Upper lobe of left lung (tissue), 6 donors: ENCODE results near the gene BNIP1. TPM values are rescaled to one million over a fixed set of nuclear protein-coding genes. Genes with fewer than 3 reads are reported as not detected.
A peak's percentile ranks its signal among the peaks of the same experiment; 100 is the strongest.

Experiments used
- ATAC-seq, 2 donors: fragments of 200-7000 bp; cut with Tn5 transposase; one replicate each; pipeline ENCODE4 v1.9.1; 2022; ENCODE audit warnings: mild to moderate bottlenecking in 2 of 2, moderate library complexity in 2 of 2; ENCODE audit not compliant: low FRiP score in 2 of 2
- DNase-seq, 2 donors: peaks; one replicate each; pipeline ENCODE4 v3.0.0-alpha.2; 2019 to 2020
- H3K27ac ChIP-seq, 4 donors: fragments of 200-600 bp; sonication (generic); one replicate each; pipeline ENCODE4 v1.5.1; 2016 to 2019
- H3K27me3 ChIP-seq, 4 donors: fragments of 200-600 bp; sonication (generic); one replicate each; pipeline ENCODE4 v1.5.1; 2017 to 2019
- H3K36me3 ChIP-seq, 4 donors: fragments of 200-600 bp; sonication (generic); one replicate each; pipeline ENCODE4 v1.5.1; 2016 to 2019
- H3K4me1 ChIP-seq, 4 donors: fragments of 200-600 bp; sonication (generic); one replicate each; pipeline ENCODE4 v1.5.1; 2018 to 2019
- H3K4me3 ChIP-seq, 4 donors: fragments of 200-600 bp; sonication (generic); one replicate each; pipeline ENCODE4 v1.5.1; 2017 to 2019; ENCODE audit warnings: mild to moderate bottlenecking in 2 of 4, moderate library complexity in 1 of 4
- H3K9me3 ChIP-seq, 4 donors: fragments of 200-600 bp; sonication (generic); one replicate each; pipeline ENCODE4 v1.5.1; 2018 to 2019
- EP300 ChIP-seq, 4 donors: sonication (generic); formaldehyde crosslinking; IDR thresholded peaks; one replicate each; pipeline ENCODE4 v1.5.1; 2017; ENCODE audit warnings: antibody characterized with exemption in 4 of 4, control low read depth in 2 of 4
- POLR2A ChIP-seq, 4 donors: fragments of 450-650 bp; IDR thresholded peaks; one replicate each; pipeline ENCODE4 v1.5.1; 2016 to 2017; ENCODE audit warnings: antibody characterized with exemption in 4 of 4, mild to moderate bottlenecking in 2 of 4
- POLR2AphosphoS5 ChIP-seq, 2 donors: sonication (generic); formaldehyde crosslinking; IDR thresholded peaks; one replicate each; pipeline ENCODE4 v1.5.1; 2017; ENCODE audit warnings: antibody characterized with exemption in 2 of 2
- WGBS, 2 donors: methylation state at CpG; one replicate each; pipeline ENCODE4 v1.1.5; 2017 to 2018; 5-methylcytosine and 5-hydroxymethylcytosine counted together
- total RNA-seq, 6 donors: library from RNA; depleted of rRNA in 4 of 6; stranded (reverse); fragments of >200 nt in 4 of 6; gene quantifications; one replicate each; pipeline versions ENCODE4 v1.1.0 to v1.2.1, GENCODE V29; 2016 to 2021
- TF ChIP-seq, protein P1 (sequence below), 6 experiments: fragments of 450-650 bp in 4 of 6; fragments of 200-600 bp in 2 of 6; sonication (generic) in 2 of 6; IDR thresholded peaks; one replicate each; pipeline ENCODE4 v1.5.1; 2016 to 2019; ENCODE audit warnings: antibody characterized with exemption in 6 of 6
- donor health status: DM: no; HTN: no; CAD: no; lungs with moderate emphysema.
- donor health status: DM: no; HTN: yes; CAD: no; lungs with severe emphysema.

Gene BNIP1
- total RNA-seq, 6 donors from 2014 or later = 2.1 to 12.5 (median 10.6) TPM

DNA sequence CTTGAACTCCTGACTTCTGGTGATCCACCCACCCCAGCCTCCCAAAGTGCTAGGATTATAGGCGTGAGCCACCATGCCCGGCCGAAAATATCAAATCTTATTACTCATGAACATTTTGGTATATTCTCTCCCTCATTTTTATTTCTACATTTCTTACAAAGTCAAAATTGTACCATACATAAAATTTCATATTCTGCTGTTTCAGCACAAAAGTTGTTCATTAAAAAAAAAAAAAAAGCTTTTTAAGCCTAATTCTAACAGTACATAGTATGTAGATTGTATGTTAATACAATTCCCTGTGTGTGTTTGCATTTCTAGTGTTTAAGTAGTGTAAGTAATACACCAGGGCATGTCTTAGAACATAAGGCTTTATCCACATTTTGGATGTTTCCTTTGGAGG, 14.9 kb downstream of the BNIP1 start:
- Histone ChIP-seq H3K36me3 (peaks cover 23 to 96% (median 72%) of the 10 kb centered on the region in 4 donors), H3K4me1 (no peaks in the 10 kb centered on the region), H3K4me3 (no peak overlapping the region), H3K27ac (no peak overlapping the region), H3K9me3 (no peaks in the 10 kb centered on the region), H3K27me3 (no peaks in the 10 kb centered on the region)
- DNase-seq = no peak
- no peak for ATAC-seq
- TF ChIP-seq POLR2AphosphoS5 (IDR thresholded peaks at IDR 0.05) = no peak
- WGBS, 2 donors = 76 to 99% methylated on average over 3 of the region's 3 CpGs

DNA sequence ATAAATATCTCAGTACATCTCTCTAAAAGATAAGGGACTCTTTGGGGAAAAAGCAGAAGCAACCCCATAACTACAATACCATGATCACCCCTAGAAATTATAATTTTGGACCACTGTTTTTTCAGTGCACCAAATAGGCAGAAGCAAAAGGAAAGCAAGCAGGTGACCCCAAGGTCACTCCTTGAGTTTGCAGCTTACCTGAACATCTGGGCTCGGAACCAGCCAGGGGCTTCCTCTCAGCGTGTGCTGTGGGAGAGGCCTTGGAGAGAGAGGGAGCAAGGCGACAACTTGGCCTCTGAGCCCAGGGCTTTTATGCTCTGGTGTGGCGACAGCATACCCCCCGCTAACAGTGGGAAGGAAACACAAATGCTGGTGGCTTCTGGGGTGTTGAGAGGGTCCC, 16.8 kb downstream of the BNIP1 start:
- no peaks in the 10 kb centered on the region for H3K4me1 ChIP-seq
- H3K9me3 ChIP-seq = no peaks in the 10 kb centered on the region
- DNase-seq (no peak), ATAC-seq (no peak)
- H3K27me3 ChIP-seq = no peaks in the 10 kb centered on the region
- H3K36me3 ChIP-seq = peaks cover 18 to 87% (median 59%) of the 10 kb centered on the region in 4 donors
- H3K27ac ChIP-seq = no peak overlapping the region
- TF ChIP-seq, protein P1, sequence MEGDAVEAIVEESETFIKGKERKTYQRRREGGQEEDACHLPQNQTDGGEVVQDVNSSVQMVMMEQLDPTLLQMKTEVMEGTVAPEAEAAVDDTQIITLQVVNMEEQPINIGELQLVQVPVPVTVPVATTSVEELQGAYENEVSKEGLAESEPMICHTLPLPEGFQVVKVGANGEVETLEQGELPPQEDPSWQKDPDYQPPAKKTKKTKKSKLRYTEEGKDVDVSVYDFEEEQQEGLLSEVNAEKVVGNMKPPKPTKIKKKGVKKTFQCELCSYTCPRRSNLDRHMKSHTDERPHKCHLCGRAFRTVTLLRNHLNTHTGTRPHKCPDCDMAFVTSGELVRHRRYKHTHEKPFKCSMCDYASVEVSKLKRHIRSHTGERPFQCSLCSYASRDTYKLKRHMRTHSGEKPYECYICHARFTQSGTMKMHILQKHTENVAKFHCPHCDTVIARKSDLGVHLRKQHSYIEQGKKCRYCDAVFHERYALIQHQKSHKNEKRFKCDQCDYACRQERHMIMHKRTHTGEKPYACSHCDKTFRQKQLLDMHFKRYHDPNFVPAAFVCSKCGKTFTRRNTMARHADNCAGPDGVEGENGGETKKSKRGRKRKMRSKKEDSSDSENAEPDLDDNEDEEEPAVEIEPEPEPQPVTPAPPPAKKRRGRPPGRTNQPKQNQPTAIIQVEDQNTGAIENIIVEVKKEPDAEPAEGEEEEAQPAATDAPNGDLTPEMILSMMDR (IDR thresholded peaks at IDR 0.05) = no peak
- TF ChIP-seq EP300 (IDR thresholded peaks at IDR 0.05) = no peak
- no peak for TF ChIP-seq POLR2AphosphoS5 (IDR thresholded peaks at IDR 0.05)
- TF ChIP-seq POLR2A (IDR thresholded peaks at IDR 0.05) = no peak
- H3K4me3 ChIP-seq = no peak overlapping the region
- WGBS, 2 donors = 92 to 96% methylated on average over 5 of the region's 5 CpGs

DNA sequence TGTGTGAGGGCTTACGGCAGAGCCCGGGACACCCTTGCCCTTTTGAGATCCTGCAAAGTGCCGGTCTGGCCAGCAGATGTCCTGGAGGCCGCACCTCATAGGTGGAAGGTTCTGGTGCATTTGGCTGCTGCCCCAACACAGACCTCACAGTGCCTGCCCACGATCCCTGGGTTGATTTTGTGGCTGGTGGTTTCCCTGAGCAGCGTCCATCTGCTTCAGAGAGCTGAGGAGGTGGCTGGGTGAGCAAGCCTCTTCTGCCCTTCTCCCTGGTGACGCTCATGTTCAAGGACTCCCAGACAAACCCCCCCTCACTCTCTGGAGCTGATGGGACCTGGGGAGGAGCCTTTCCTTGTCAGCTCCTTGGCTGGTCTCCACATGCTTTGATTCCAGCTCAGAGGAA, 18.9 kb downstream of the BNIP1 start:
- H3K9me3 ChIP-seq = no peaks in the 10 kb centered on the region
- H3K4me1 ChIP-seq = no peaks in the 10 kb centered on the region
- H3K27ac ChIP-seq = no peak overlapping the region
- TF ChIP-seq POLR2AphosphoS5 (IDR thresholded peaks at IDR 0.05) (no peak), POLR2A (IDR thresholded peaks at IDR 0.05) (no peak), EP300 (IDR thresholded peaks at IDR 0.05) (no peak)
- peaks cover 16 to 68% (median 46%) of the 10 kb centered on the region in 4 donors for H3K36me3 ChIP-seq
- ATAC-seq (no peak), DNase-seq (no peak)
- no peak overlapping the region for H3K4me3 ChIP-seq
- 88% methylated on average over 7 of the region's 7 CpGs; no CpG with 5 or more reads in 1 of the 2 donors for WGBS, 2 donors
- no peaks in the 10 kb centered on the region for H3K27me3 ChIP-seq

DNA sequence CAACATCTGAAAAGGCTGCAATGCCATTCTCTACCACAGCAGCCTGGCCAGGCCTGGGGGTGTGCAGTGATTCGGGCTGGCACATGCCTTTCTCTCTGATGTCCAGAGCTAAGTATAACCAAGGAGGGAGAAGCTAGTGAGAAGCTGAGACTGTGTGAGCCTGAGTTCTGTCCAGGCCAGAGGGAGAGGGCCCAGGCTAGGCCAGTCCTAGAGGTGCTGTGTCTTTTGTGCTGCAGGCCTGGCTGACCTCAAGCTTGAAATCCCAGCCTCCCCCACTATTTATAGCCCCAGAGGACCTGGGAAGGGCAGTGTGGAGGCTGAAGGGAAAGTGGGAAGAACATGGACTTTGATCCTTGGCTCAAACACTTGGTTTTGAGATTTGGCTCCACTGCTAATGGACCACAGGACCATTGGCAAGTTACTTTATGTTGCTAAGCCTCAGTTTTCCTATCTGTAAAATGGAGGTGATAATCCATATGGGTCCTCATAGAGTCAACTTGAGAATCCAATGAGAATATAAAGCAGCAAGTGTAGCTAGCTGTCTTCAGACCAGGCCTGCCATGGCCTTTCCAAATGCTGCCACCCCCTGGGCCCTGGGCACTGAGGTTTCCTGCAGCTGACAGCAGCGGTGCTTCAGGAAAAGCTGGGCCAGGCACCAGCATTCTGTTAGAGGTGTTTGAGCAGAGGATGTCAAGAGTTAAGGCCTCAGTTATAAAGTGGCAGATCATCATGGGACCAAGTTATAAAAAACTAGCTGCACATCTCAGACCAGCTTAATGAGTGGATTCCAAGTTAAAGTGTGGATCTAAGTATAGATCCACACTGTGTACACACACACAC, 21.1 kb downstream of the BNIP1 start:
- 96 to 100% methylated on average over 1 to 2 of the region's 2 CpGs for WGBS, 2 donors
- Histone ChIP-seq H3K27me3 (no peaks in the 10 kb centered on the region), H3K4me1 (no peaks in the 10 kb centered on the region), H3K9me3 (no peaks in the 10 kb centered on the region), H3K36me3 (peaks cover 12 to 46% (median 32%) of the 10 kb centered on the region in 4 donors), H3K4me3 (no peak overlapping the region), H3K27ac (no peak overlapping the region)
- ATAC-seq (peak in 1 of 2 donors; percentile 24), DNase-seq (no peak)
- TF ChIP-seq, protein P1 (IDR thresholded peaks at IDR 0.05) = no peak
- TF ChIP-seq POLR2A (IDR thresholded peaks at IDR 0.05) (no peak), POLR2AphosphoS5 (IDR thresholded peaks at IDR 0.05) (no peak), EP300 (IDR thresholded peaks at IDR 0.05) (no peak)

DNA sequence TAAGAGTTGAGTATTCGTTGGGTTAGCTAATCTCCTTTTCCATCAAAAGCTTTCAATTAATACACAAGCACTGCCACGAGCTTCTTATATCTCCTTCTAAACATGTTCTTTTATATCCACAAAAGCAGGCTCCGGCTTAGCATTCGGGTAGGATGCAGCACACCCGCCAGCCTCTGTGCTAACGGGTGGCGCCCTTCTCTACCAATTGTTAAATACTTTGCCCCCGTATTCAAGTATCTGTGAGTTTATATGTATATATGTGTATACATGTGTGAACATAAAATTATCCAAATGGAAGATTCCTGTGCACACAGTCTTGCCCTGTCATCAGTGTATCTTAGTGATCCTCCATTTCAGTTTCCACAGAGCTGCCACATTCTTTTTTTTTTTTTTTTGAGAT, 27.8 kb downstream of the BNIP1 start:
- TF ChIP-seq EP300 (IDR thresholded peaks at IDR 0.05) = no peak
- no peak for TF ChIP-seq POLR2AphosphoS5 (IDR thresholded peaks at IDR 0.05)
- TF ChIP-seq POLR2A (IDR thresholded peaks at IDR 0.05) = no peak
- TF ChIP-seq, protein P1 (IDR thresholded peaks at IDR 0.05) = no peak
- ATAC-seq (no peak), DNase-seq (no peak)
- H3K27ac ChIP-seq = no peak overlapping the region
- H3K36me3 ChIP-seq = no peaks in the 10 kb centered on the region
- H3K9me3 ChIP-seq = no peaks in the 10 kb centered on the region
- no peaks in the 10 kb centered on the region for H3K27me3 ChIP-seq
- WGBS, 2 donors = 79 to 90% methylated on average over 8 of the region's 8 CpGs
- no peaks in the 10 kb centered on the region for H3K4me1 ChIP-seq
- no peak overlapping the region for H3K4me3 ChIP-seq
